ENCODE data around the gene EEA1.
A peak's percentile ranks its signal among the peaks of the same experiment; 100 is the strongest.

EEA1 gene

GRCh38 chr12:92945659-92946220, 16.6 kb upstream of the EEA1 start:
- DNase-seq (ENCODE audit: low read depth, low spot score): no peak
- Histone ChIP-seq H3K9ac (ENCODE audit: insufficient read length) (no peak overlapping the region), H3K4me3 (no peak overlapping the region), H3K36me3 (ENCODE audit: insufficient read depth, low read length) (no peaks in the 10 kb centered on the region), H3K9me3 (ENCODE audit: low read depth, low read length) (no peaks in the 10 kb centered on the region), H3K27ac (no peak overlapping the region)
- TF ChIP-seq POLR2AphosphoS5 (IDR thresholded peaks at IDR 0.05; ENCODE audit: borderline replicate concordance, low read depth, low read length) (no peak), EZH2 (IDR thresholded peaks at IDR 0.05) (no peak), FOXP2 (optimal IDR thresholded peaks at IDR 0.05; ENCODE audit: control extremely low read depth, extremely low read length, insufficient read depth) (no peak)

- H3K9ac ChIP-seq (ENCODE audit: insufficient read length): no peak overlapping the region
- no peaks in the 10 kb centered on the region for H3K36me3 ChIP-seq (ENCODE audit: insufficient read depth, low read length)
- H3K4me3 ChIP-seq: 0 out of 2 replicates have a peak overlapping the region, but pooled peaks have one; percentile 36
- peak overlapping the region; percentile 78 for H3K27ac ChIP-seq
- no peak for TF ChIP-seq POLR2AphosphoS5 (IDR thresholded peaks at IDR 0.05; ENCODE audit: borderline replicate concordance, low read depth, low read length)
- TF ChIP-seq FOXP2 (optimal IDR thresholded peaks at IDR 0.05; ENCODE audit: control extremely low read depth, extremely low read length, insufficient read depth): no peak
- no peak for TF ChIP-seq EZH2 (IDR thresholded peaks at IDR 0.05)
- no peak for DNase-seq (ENCODE audit: low read depth, low spot score)
- no peaks in the 10 kb centered on the region for H3K9me3 ChIP-seq (ENCODE audit: low read depth, low read length)
Observed at GRCh38 chr12:92943482-92944250, 14.6 kb upstream of the EEA1 start.

- Histone ChIP-seq H3K9me3 (ENCODE audit: low read depth, low read length) (no peaks in the 10 kb centered on the region), H3K27ac (peak overlapping the region; percentile 78), H3K36me3 (ENCODE audit: insufficient read depth, low read length) (no peaks in the 10 kb centered on the region), H3K9ac (ENCODE audit: insufficient read length) (no peak overlapping the region), H3K4me3 (peak overlapping the region; percentile 39; the same call in 1 of the 2 replicates)
- DNase-seq (ENCODE audit: low read depth, low spot score): no peak
- TF ChIP-seq FOXP2 (optimal IDR thresholded peaks at IDR 0.05; ENCODE audit: control extremely low read depth, extremely low read length, insufficient read depth) (no peak), EZH2 (IDR thresholded peaks at IDR 0.05) (no peak), POLR2AphosphoS5 (IDR thresholded peaks at IDR 0.05; ENCODE audit: borderline replicate concordance, low read depth, low read length) (no peak)
Observed at GRCh38 chr12:92942905-92943304, 13.8 kb upstream of the EEA1 start.

GRCh38 chr12:92939116-92939515, 10.0 kb upstream of the EEA1 start:
- H3K27ac ChIP-seq: no peak overlapping the region
- no peak for DNase-seq (ENCODE audit: low read depth, low spot score)

GRCh38 chr12:92938638-92939037, 9.5 kb upstream of the EEA1 start:
- no peak overlapping the region for H3K4me3 ChIP-seq
- H3K36me3 ChIP-seq (ENCODE audit: insufficient read depth, low read length): no peaks in the 10 kb centered on the region
- H3K9me3 ChIP-seq (ENCODE audit: low read depth, low read length): no peaks in the 10 kb centered on the region
- no peak for TF ChIP-seq POLR2AphosphoS5 (IDR thresholded peaks at IDR 0.05; ENCODE audit: borderline replicate concordance, low read depth, low read length)
- TF ChIP-seq FOXP2 (optimal IDR thresholded peaks at IDR 0.05; ENCODE audit: control extremely low read depth, extremely low read length, insufficient read depth): no peak
- no peak for TF ChIP-seq EZH2 (IDR thresholded peaks at IDR 0.05)
- DNase-seq (ENCODE audit: low read depth, low spot score): no peak
- H3K27ac ChIP-seq: no peak overlapping the region
- H3K9ac ChIP-seq (ENCODE audit: insufficient read length): no peak overlapping the region

More at GRCh38 chr12:92939116-92939515, 10.0 kb upstream of the EEA1 start:
- H3K9ac ChIP-seq (ENCODE audit: insufficient read length): no peak overlapping the region
- no peaks in the 10 kb centered on the region for H3K36me3 ChIP-seq (ENCODE audit: insufficient read depth, low read length)
- H3K9me3 ChIP-seq (ENCODE audit: low read depth, low read length): no peaks in the 10 kb centered on the region
- no peak overlapping the region for H3K4me3 ChIP-seq
- TF ChIP-seq POLR2AphosphoS5 (IDR thresholded peaks at IDR 0.05; ENCODE audit: borderline replicate concordance, low read depth, low read length): no peak
- no peak for TF ChIP-seq EZH2 (IDR thresholded peaks at IDR 0.05)
- no peak for TF ChIP-seq FOXP2 (optimal IDR thresholded peaks at IDR 0.05; ENCODE audit: control extremely low read depth, extremely low read length, insufficient read depth)

- TF ChIP-seq EZH2 (IDR thresholded peaks at IDR 0.05) (no peak), FOXP2 (optimal IDR thresholded peaks at IDR 0.05; ENCODE audit: control extremely low read depth, extremely low read length, insufficient read depth) (no peak), POLR2AphosphoS5 (IDR thresholded peaks at IDR 0.05; ENCODE audit: borderline replicate concordance, low read depth, low read length) (no peak)
- H3K4me3 ChIP-seq: no peak overlapping the region
- no peak overlapping the region for H3K9ac ChIP-seq (ENCODE audit: insufficient read length)
- no peaks in the 10 kb centered on the region for H3K36me3 ChIP-seq (ENCODE audit: insufficient read depth, low read length)
- no peak for DNase-seq (ENCODE audit: low read depth, low spot score)
- no peak overlapping the region for H3K27ac ChIP-seq
- H3K9me3 ChIP-seq (ENCODE audit: low read depth, low read length): no peaks in the 10 kb centered on the region
Observed at GRCh38 chr12:92938018-92938417, 8.9 kb upstream of the EEA1 start.

- Histone ChIP-seq H3K4me3 (no peak overlapping the region), H3K36me3 (ENCODE audit: insufficient read depth, low read length) (no peaks in the 10 kb centered on the region), H3K9me3 (ENCODE audit: low read depth, low read length) (no peaks in the 10 kb centered on the region), H3K9ac (ENCODE audit: insufficient read length) (no peak overlapping the region), H3K27ac (no peak overlapping the region)
- no peak for TF ChIP-seq EZH2 (IDR thresholded peaks at IDR 0.05)
- TF ChIP-seq POLR2AphosphoS5 (IDR thresholded peaks at IDR 0.05; ENCODE audit: borderline replicate concordance, low read depth, low read length): no peak
- no peak for DNase-seq (ENCODE audit: low read depth, low spot score)
Observed at GRCh38 chr12:92933606-92934005, 4.5 kb upstream of the EEA1 start.

GRCh38 chr12:92930421-92930820, 1.3 kb upstream of the EEA1 start:
- Histone ChIP-seq H3K27ac (no peak overlapping the region; the same call in 1 of the 2 replicates), H3K4me3 (peak overlapping the region; percentile 90), H3K9me3 (ENCODE audit: low read depth, low read length) (no peaks in the 10 kb centered on the region), H3K36me3 (ENCODE audit: insufficient read depth, low read length) (no peaks in the 10 kb centered on the region), H3K9ac (ENCODE audit: insufficient read length) (no peak overlapping the region)
- DNase-seq (ENCODE audit: low read depth, low spot score): no peak
- TF ChIP-seq FOXP2 (optimal IDR thresholded peaks at IDR 0.05; ENCODE audit: control extremely low read depth, extremely low read length, insufficient read depth) (no peak), EZH2 (IDR thresholded peaks at IDR 0.05) (no peak), POLR2AphosphoS5 (IDR thresholded peaks at IDR 0.05; ENCODE audit: borderline replicate concordance, low read depth, low read length) (no peak)

Data from SK-N-MC (cell line).